Heart right ventricle (tissue), 16 donors: Measurements from ENCODE around the gene VGF. TPM values are rescaled to one million over a fixed set of nuclear protein-coding genes. Genes with fewer than 3 reads are reported as not detected.
A peak's percentile ranks its signal among the peaks of the same experiment; 100 is the strongest.
"Not testable (repeated sequence)": the region's sequence is repeated elsewhere in the genome, so short reads cannot be mapped to it uniquely, and the experiment has no call there.

Experiments used
- ATAC-seq, 8 donors: fragments of 200-7000 bp; cut with Tn5 transposase; one replicate each; pipeline ENCODE4 v1.9.1; 2020; ENCODE audit warnings: mild to moderate bottlenecking in 8 of 8, moderate library complexity in 8 of 8, moderate number of reproducible peaks in 1 of 8
- DNase-seq, 2 donors: peaks; one replicate each; pipeline ENCODE4 v3.0.0-alpha.2; 2020
- H3K27ac ChIP-seq, 10 donors: fragments of 200-600 bp; sonication (generic) in 2 of 10; one replicate each; pipeline versions ENCODE4 v1.5.0 to v1.8.0; 2020 to 2022; ENCODE audit warnings: mild to moderate bottlenecking in 3 of 10
- H3K27me3 ChIP-seq, 7 donors: fragments of 200-600 bp; one replicate each; pipeline ENCODE4 v1.8.0; 2021 to 2022; ENCODE audit warnings: mild to moderate bottlenecking in 2 of 7
- H3K36me3 ChIP-seq, 9 donors: fragments of 200-600 bp; sonication (generic) in 1 of 9; one replicate each; pipeline versions ENCODE4 v1.5.0 to v1.8.0; 2020 to 2022; ENCODE audit warnings: mild to moderate bottlenecking in 2 of 9
- H3K4me1 ChIP-seq, 9 donors: fragments of 200-600 bp; sonication (generic) in 1 of 9; one replicate each; pipeline versions ENCODE4 v1.5.0 to v1.8.0; 2020 to 2022; ENCODE audit warnings: mild to moderate bottlenecking in 4 of 9
- H3K4me3 ChIP-seq, 10 donors: fragments of 200-600 bp; sonication (generic) in 2 of 10; one replicate each; pipeline versions ENCODE4 v1.5.0 to v1.8.0; 2020 to 2022; ENCODE audit warnings: mild to moderate bottlenecking in 7 of 10, moderate library complexity in 2 of 10
- H3K9me3 ChIP-seq, 11 donors: fragments of 200-600 bp in 10 of 11; sonication (generic) in 2 of 11; one replicate each; pipeline versions ENCODE4 v1.5.0 to v1.8.0; 2013 to 2022; ENCODE audit warnings: mild to moderate bottlenecking in 2 of 11, control low read depth in 1 of 11, moderate library complexity in 1 of 11
- WGBS, 2 donors: extraction: QIAGEN DNeasy Blood & Tissue Kit; methylation state at CpG; one replicate each; pipeline ENCODE4 v1.1.7; 2013; ENCODE audit warnings: inconsistent platforms in 1 of 2; 5-methylcytosine and 5-hydroxymethylcytosine counted together
- intact Hi-C, 10 donors: fragments of 100-400 bp; cut with DNase I; formaldehyde crosslinking; loops; one replicate each; pipeline versions ENCODE4 v1.11.1 to v1.14.2; 2022
- polyA plus RNA-seq, 2 donors: library from polyadenylated mRNA; stranded (reverse); fragments of 200-250 nt; gene quantifications; one replicate each; pipeline ENCODE4 v1.2.3, GENCODE V29; 2013
- total RNA-seq, 10 donors: library from RNA; stranded (reverse); fragmentation: NEBNext Ultra II Directional in 3 of 10; extraction: Animal tissue kit (Norgen Biotek cat#: 25700) in 3 of 10; gene quantifications; one replicate each; pipeline versions ENCODE4 v1.2.1 to v1.2.4, GENCODE V29; 2021 to 2023
- TF ChIP-seq, protein P1 (sequence below), 9 donors: fragments of 200-600 bp; sonication (generic) in 2 of 9; IDR thresholded peaks; one replicate each; pipeline versions ENCODE4 v1.5.0 to v1.8.0; 2021 to 2022; ENCODE audit warnings: antibody characterized with exemption in 9 of 9, mild to moderate bottlenecking in 5 of 9, moderate library complexity in 1 of 9
- donor health status: Arrhythmogenic right ventricular cardiomyopathy.
- donor health status: ischemic (EF 13 %, LVEDD 7.1; RV severe dilation, severe dysfunction).
- donor health status: healthy with polysubstance abuse.
- donor health status: DM: no; HTN: yes; CAD: no.
- donor health status: DM: no; HTN: no; CAD: no.
- donor health status: ischemic (EF 25% LVEDD 6.9; RV normal size, moderate dysfunction).
- donor health status: ischemic (EF 25% LVEDD 5.7; RV mildly dilated, moderate dysfunction).
- donor health status: healthy.
- donor health status: DM: yes; HTN: yes; CAD: no.
- donor health status: Ischemic cardiomyopathy.
- donor health status: ischemic (EF 35%, LVEDD 5.7; RV mildly dilated, moderate dysfunction).
- donor health status: nonischemic (EF 11% LVEDD 7.7; RV severe dilation, severe dysfunction).
- donor health status: DM: yes; HTN: yes; CAD: no.
- donor health status: PGD.
- donor health status: ischemic (EF 29% LVEDD 5.4; RV normal size, mild dysfunction).
- donor health status: nonischemic (EF 23%, LVEDD 6.1; RV moderate dilation, normal function).

VGF gene
- total and polyA plus RNA-seq, 12 donors, result 0.17 TPM; not detected in 11

DNA sequence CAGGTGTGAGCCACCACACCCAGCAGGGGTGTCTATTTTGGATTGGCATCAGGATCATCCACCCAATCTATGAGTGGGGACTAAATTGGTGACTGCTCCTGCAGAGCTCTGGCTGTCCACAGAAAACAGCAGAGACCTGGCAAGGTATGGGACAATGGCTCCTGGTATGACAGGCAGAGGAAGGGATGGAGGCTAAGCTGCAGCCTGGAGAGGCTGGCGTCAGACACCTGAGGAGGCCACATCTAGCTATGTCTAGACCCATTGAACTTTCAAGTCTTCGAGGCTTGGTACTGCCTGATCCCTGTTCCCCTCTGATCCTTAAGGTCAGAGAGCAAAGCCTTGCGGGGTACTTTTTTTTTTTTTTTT is 41.7 kb downstream of the VGF start:
- no peaks in the 10 kb centered on the region for H3K9me3 ChIP-seq
- H3K36me3 ChIP-seq, result no peaks in the 10 kb centered on the region
- peaks cover 0 to 18% (median 0%) of the 10 kb centered on the region in 7 donors for H3K27me3 ChIP-seq
- peak overlapping the region in 3 of 10 donors; percentile 4 to 86 (median 72) for H3K27ac ChIP-seq
- WGBS, 2 donors, result 84 to 89% methylated on average over 3 of the region's 3 CpGs
- intact Hi-C loops, result no loop called here
- DNase-seq (no peak), ATAC-seq (no peak)
- H3K4me3 ChIP-seq, result no peak overlapping the region
- TF ChIP-seq, protein P1, sequence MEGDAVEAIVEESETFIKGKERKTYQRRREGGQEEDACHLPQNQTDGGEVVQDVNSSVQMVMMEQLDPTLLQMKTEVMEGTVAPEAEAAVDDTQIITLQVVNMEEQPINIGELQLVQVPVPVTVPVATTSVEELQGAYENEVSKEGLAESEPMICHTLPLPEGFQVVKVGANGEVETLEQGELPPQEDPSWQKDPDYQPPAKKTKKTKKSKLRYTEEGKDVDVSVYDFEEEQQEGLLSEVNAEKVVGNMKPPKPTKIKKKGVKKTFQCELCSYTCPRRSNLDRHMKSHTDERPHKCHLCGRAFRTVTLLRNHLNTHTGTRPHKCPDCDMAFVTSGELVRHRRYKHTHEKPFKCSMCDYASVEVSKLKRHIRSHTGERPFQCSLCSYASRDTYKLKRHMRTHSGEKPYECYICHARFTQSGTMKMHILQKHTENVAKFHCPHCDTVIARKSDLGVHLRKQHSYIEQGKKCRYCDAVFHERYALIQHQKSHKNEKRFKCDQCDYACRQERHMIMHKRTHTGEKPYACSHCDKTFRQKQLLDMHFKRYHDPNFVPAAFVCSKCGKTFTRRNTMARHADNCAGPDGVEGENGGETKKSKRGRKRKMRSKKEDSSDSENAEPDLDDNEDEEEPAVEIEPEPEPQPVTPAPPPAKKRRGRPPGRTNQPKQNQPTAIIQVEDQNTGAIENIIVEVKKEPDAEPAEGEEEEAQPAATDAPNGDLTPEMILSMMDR (IDR thresholded peaks at IDR 0.05), result no peak
- peaks cover 23 to 78% (median 53%) of the 10 kb centered on the region in 9 donors for H3K4me1 ChIP-seq

DNA sequence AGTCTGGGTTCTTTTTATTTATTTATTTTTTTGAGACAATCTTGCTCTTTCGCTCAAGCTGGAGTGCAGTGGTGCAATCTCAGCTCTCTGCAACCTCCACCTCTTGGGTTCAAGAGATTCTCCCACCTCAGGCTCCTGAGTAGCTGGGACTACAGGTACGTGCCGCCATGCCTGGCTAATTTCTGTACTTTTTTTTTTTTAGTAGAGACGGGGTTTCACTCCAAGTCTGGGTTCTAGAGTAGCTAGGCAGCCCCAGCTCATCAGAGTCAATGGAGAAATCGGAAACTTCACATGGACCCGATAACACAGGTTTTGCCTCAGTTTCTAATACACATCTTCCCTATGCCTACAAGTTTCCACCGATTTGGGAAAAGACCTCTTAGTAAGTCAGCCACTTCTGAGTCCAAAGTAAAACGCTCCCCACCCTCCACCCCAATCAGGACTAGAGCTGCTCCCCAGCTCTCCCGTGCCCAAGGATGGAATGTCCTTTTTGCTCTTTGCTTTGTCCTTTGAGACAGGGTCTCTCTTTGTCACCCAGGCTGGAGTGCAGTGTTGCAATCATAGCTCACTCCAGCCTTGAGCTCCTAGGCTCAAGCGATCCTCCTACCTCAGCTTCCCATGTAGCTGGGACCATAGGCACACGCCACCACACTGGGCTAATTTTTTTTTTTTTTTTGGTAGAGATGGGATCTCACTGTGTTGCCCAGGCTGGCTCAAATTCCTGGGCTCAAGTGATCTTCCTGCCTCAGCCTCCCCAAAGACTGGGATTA is 42.3 kb downstream of the VGF start:
- 91 to 92% methylated on average over 11 of the region's 11 CpGs for WGBS, 2 donors
- H3K27me3 ChIP-seq, result peaks cover 0 to 18% (median 0%) of the 10 kb centered on the region in 7 donors

DNA sequence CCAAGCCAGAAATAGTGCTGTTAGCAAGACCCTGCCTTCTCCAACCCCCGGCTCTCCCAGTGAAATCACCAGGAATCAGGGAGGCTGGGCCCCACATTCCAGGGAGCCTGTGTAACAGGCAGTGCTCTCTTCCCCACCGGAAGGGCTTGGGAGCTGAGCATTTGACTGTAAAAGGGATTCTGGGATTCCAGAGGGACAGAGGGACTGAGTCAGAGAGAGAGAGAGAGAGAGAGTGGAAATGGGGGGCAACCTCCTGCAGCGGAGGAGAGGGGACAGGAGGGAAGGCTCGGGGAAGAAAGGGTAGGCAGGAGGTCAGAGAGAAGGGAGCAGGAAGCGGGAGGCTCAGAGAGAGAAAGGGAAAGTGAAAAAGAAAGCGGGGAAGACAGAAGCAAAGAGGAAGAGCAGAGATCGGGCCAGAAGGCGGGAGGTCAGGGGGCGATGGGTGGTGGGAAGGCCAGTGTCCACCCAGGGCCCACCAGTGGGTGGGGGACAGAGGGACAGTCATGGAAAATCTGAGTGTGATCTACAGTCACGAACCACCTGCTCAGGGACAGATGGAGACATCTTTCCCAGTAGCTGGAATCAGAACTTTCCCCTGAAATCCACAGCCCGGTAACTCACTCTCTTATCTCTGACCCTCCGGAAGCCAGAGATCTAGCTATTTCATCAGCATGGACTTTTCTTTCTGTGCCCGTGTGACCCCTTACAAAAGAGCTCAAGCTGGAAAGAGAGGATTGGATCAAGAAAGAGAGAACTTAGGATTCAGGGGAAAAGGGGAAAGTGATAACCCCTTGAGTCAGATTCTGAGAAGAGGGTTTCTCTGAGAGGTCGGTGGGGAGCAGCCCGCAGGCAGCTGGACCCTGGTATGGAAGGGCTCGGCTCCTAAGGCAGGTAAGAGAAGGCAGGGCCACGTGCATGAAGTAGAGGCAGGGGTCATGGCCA is 43.1 kb downstream of the VGF start:
- peak; percentile 76 to 83 (median 80) for ATAC-seq
- no peaks in the 10 kb centered on the region for H3K9me3 ChIP-seq
- 14 to 19% methylated on average over 17 of the region's 17 CpGs for WGBS, 2 donors
- intact Hi-C loops, result no loop called here
- TF ChIP-seq, protein P1 (IDR thresholded peaks at IDR 0.05), result no peak
- peaks cover 0 to 13% (median 0%) of the 10 kb centered on the region in 7 donors for H3K27me3 ChIP-seq
- H3K27ac ChIP-seq, result peak overlapping the region; percentile 73 to 91 (median 88)
- peak; percentile 64 to 87 for DNase-seq
- H3K4me3 ChIP-seq, result peak overlapping the region in 9 of 10 donors; percentile 22 to 52 (median 45)
- H3K36me3 ChIP-seq, result no peaks in the 10 kb centered on the region
- H3K4me1 ChIP-seq, result peaks cover 23 to 80% (median 55%) of the 10 kb centered on the region in 9 donors

More for the DNA sequence above, 42.3 kb downstream of the VGF start:
- no peaks in the 10 kb centered on the region for H3K9me3 ChIP-seq
- TF ChIP-seq, protein P1 (IDR thresholded peaks at IDR 0.05), result no peak
- peaks cover 23 to 80% (median 49%) of the 10 kb centered on the region in 9 donors for H3K4me1 ChIP-seq
- DNase-seq (no peak), ATAC-seq (no peak)
- intact Hi-C loops, result no loop called here
- H3K27ac ChIP-seq, result peak overlapping the region in 9 of 10 donors; percentile 73 to 91 (median 88)
- peak overlapping the region in 7 of 10 donors; percentile 22 to 52 (median 45) for H3K4me3 ChIP-seq
- no peaks in the 10 kb centered on the region for H3K36me3 ChIP-seq

DNA sequence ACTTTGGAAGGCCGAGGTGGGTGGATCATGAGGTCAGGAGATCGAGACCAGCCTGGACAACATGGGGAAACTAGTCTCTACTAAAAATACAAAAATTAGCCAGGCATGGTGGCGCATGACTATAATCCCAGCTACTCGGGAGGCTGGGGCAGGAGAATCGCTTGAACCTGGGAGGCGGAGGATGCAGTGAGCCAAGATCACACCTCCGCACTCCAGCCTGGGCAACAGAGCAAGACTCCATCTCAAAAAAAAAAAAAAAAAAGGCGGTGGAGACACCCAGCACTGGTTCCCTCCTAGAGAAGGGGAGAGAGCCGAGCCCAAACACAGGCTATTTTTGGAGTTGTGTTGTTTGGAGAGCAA is 43.8 kb downstream of the VGF start:
- intact Hi-C loops, H3K27me3 ChIP-seq, DNase-seq, ATAC-seq, H3K9me3 ChIP-seq, H3K36me3 ChIP-seq: not testable (repeated sequence)
- H3K4me3 ChIP-seq, result peak overlapping the region in 8 of 10 donors; percentile 22 to 52 (median 45)
- peak overlapping the region in 9 of 10 donors; percentile 73 to 91 (median 88) for H3K27ac ChIP-seq
- H3K4me1 ChIP-seq, result peaks cover 21 to 75% (median 55%) of the 10 kb centered on the region in 9 donors
- 43 to 45% methylated on average over 9 of the region's 9 CpGs for WGBS, 2 donors
